HG02678 (cell line): ENCODE results near the gene ITCH.
"Not testable (repeated sequence)": the region's sequence is repeated elsewhere in the genome, so short reads cannot be mapped to it uniquely, and the experiment has no call there.

Source experiments
- ATAC-seq: cut with Tn5 transposase; IDR thresholded peaks from one replicate; pipeline ENCODE4 v1.9.1; 2021; ENCODE audit warnings: mild to moderate bottlenecking, moderate library complexity; ENCODE audit not compliant: unreplicated experiment

Gene ITCH

GRCh38 chr20:34449674-34450592 is 86.9 kb downstream of the ITCH start:
- no peak for ATAC-seq

GRCh38 chr20:34452281-34452982 is 89.4 kb downstream of the ITCH start:
- ATAC-seq, result no peak

- ATAC-seq, result no peak
These were observed 95.6 kb downstream of the ITCH start for GRCh38 chr20:34458631-34459030.

GRCh38 chr20:34459209-34459897 is 96.3 kb downstream of the ITCH start:
- ATAC-seq, result no peak

- ATAC-seq, result no peak
These were observed 98.7 kb downstream of the ITCH start for GRCh38 chr20:34461779-34462087.

GRCh38 chr20:34468951-34469350 is 105.9 kb downstream of the ITCH start:
- no peak for ATAC-seq

- no peak for ATAC-seq
These were observed 109.3 kb downstream of the ITCH start for GRCh38 chr20:34472246-34472925.

GRCh38 chr20:34473262-34473883 is 110.3 kb downstream of the ITCH start:
- ATAC-seq, result no peak

- ATAC-seq, result no peak
These were observed 113.1 kb downstream of the ITCH start for GRCh38 chr20:34475979-34476736.

- ATAC-seq, result no peak
These were observed 116.6 kb downstream of the ITCH start for GRCh38 chr20:34479627-34480026.

GRCh38 chr20:34482154-34482553 is 119.1 kb downstream of the ITCH start:
- not testable (repeated sequence) for ATAC-seq

- ATAC-seq, result not testable (repeated sequence)
These were observed 120.6 kb downstream of the ITCH start for GRCh38 chr20:34483585-34484220.

- ATAC-seq, result no peak
These were observed 122.1 kb downstream of the ITCH start for GRCh38 chr20:34485068-34485634.

- ATAC-seq, result no peak
These were observed 128.3 kb downstream of the ITCH start for GRCh38 chr20:34491226-34491931.

GRCh38 chr20:34491932-34492509 is 128.9 kb downstream of the ITCH start:
- ATAC-seq, result no peak

- no peak for ATAC-seq
These were observed 130.6 kb downstream of the ITCH start for GRCh38 chr20:34493646-34494045.

- ATAC-seq, result no peak
These were observed 132.2 kb downstream of the ITCH start for GRCh38 chr20:34495307-34495706.

- no peak for ATAC-seq
These were observed 132.8 kb downstream of the ITCH start for GRCh38 chr20:34495916-34496315.
